Coronary artery (tissue), 2 donors: Measurements from ENCODE around the gene P4HA2.

Source experiments
- DNase-seq: peaks from one replicate; pipeline ENCODE4 v3.0.0-alpha.2; 2017; ENCODE audit warnings: low spot score
- H3K27ac ChIP-seq, 2 donors: fragments of 200-600 bp; sonication (generic); one replicate each; pipeline ENCODE4 v1.5.1; 2016 to 2019
- H3K4me3 ChIP-seq: fragments of 200-600 bp; sonication (generic); 2 replicates; pipeline ENCODE4 v1.5.1; 2016; ENCODE audit warnings: mild to moderate bottlenecking, moderate library complexity
- CTCF ChIP-seq: fragments of 200-600 bp; sonication (generic); IDR thresholded peaks from one replicate; pipeline ENCODE4 v1.5.1; 2019; ENCODE audit warnings: antibody characterized with exemption

P4HA2 gene

GRCh38 chr5:132267166-132267739 lies 39.6 kb upstream of the P4HA2 start:
- no peak for TF ChIP-seq CTCF
- Histone ChIP-seq H3K27ac (peak overlapping the region in 1 of 2 donors; percentile 94), H3K4me3 (no peak overlapping the region)
- no peak for DNase-seq

- H3K27ac ChIP-seq, result peak overlapping the region in 1 of 2 donors; percentile 94
- no peak overlapping the region for H3K4me3 ChIP-seq
- TF ChIP-seq CTCF, result no peak
- peak; percentile 67 for DNase-seq
Observed at GRCh38 chr5:132266836-132267160, 39.1 kb upstream of the P4HA2 start.

- TF ChIP-seq CTCF, result no peak
- Histone ChIP-seq H3K4me3 (no peak overlapping the region), H3K27ac (peak overlapping the region; percentile 75 to 94)
- peak; percentile 75 for DNase-seq
Observed at GRCh38 chr5:132266031-132266835, 38.6 kb upstream of the P4HA2 start.

- Histone ChIP-seq H3K27ac (peak overlapping the region; percentile 75 to 94), H3K4me3 (peak overlapping the region; percentile 15)
- no peak for TF ChIP-seq CTCF
- peak; percentile 88 for DNase-seq
Observed at GRCh38 chr5:132265336-132266030, 37.8 kb upstream of the P4HA2 start.

GRCh38 chr5:132264546-132265335 lies 37.1 kb upstream of the P4HA2 start:
- peak overlapping the region; percentile 75 to 94 for H3K27ac ChIP-seq
- no peak overlapping the region for H3K4me3 ChIP-seq
- DNase-seq, result peak; percentile 68
- TF ChIP-seq CTCF, result no peak

GRCh38 chr5:132263548-132264261 lies 36.1 kb upstream of the P4HA2 start:
- Histone ChIP-seq H3K4me3 (no peak overlapping the region), H3K27ac (peak overlapping the region; percentile 44 to 94)
- no peak for TF ChIP-seq CTCF
- peak; percentile 83 for DNase-seq
